IMR-90 (cell line): ENCODE measurements around the gene IQSEC1. TPM values are rescaled to one million over a fixed set of nuclear protein-coding genes. Genes with fewer than 3 reads are reported as not detected.

Experiments used
- ATAC-seq: fragments of 200-7000 bp; cut with Tn5 transposase; 2 replicates; pipeline ENCODE4 v1.9.1; 2020; ENCODE audit warnings: low read depth, mild to moderate bottlenecking, moderate library complexity
- BruUV-seq: library from RNA; stranded (reverse); fragments of 400-500 nt; replicated peaks from 2 replicates; lab custom pipeline; 2021; lab: Mats Ljungman, UMichigan
- CTCF ChIA-PET: fragments of 300-600 bp; formaldehyde crosslinking; extraction: SDS; loops from one replicate; lab custom pipeline; 2021; ENCODE audit warnings: antibody characterized with exemption; lab: Yijun Ruan, JAX
- POLR2A ChIA-PET: fragments of 300-600 bp; sonication (Branson Sonifier 250); formaldehyde crosslinking; loops from one replicate; lab custom pipeline; 2022; ENCODE audit warnings: antibody characterized with exemption; ENCODE audit not compliant: unreplicated experiment; lab: Charles Lee
- DNase-seq: peaks from one replicate; pipeline ENCODE4 v3.0.0; 2013
- H2AFZ ChIP-seq: replicated peaks from 2 replicates; pipeline ENCODE3; 2013; ENCODE audit warnings: low read length, mild to moderate bottlenecking; ENCODE audit not compliant: poor library complexity
- H2AK5ac ChIP-seq: 2 replicates; pipeline ENCODE4 v1.6.1; 2013; ENCODE audit warnings: low read depth, low read length, inconsistent platforms
- H2AK9ac ChIP-seq: replicated peaks from 2 replicates; pipeline ENCODE3; 2013; ENCODE audit warnings: mild to moderate bottlenecking, low read depth, low read length, moderate library complexity; ENCODE audit not compliant: poor library complexity
- H2BK120ac ChIP-seq: 2 replicates; pipeline ENCODE4 v1.6.1; 2013; ENCODE audit warnings: low read depth, low read length, inconsistent platforms
- H2BK15ac ChIP-seq: 3 replicates; pipeline ENCODE4 v1.6.1; 2013; ENCODE audit warnings: low read depth, low read length, inconsistent platforms
- H2BK20ac ChIP-seq: 2 replicates; pipeline ENCODE4 v1.6.1; 2013; ENCODE audit warnings: low read depth, mild to moderate bottlenecking, inconsistent platforms, low read length, moderate library complexity
- H2BK5ac ChIP-seq: 2 replicates; pipeline ENCODE4 v1.6.1; 2013; ENCODE audit warnings: mild to moderate bottlenecking, low read depth, low read length, inconsistent platforms; ENCODE audit not compliant: poor library complexity, severe bottlenecking
- H3K14ac ChIP-seq: replicated peaks from 2 replicates; pipeline ENCODE4 v1.6.1; 2013; ENCODE audit warnings: low read depth, low read length, inconsistent platforms
- H3K18ac ChIP-seq: 2 replicates; pipeline ENCODE4 v1.6.1; 2013; ENCODE audit warnings: low read depth, low read length, control low read depth
- H3K23ac ChIP-seq: 2 replicates; pipeline ENCODE4 v1.6.1; 2013; ENCODE audit warnings: low read depth, low read length, inconsistent platforms
- H3K27ac ChIP-seq: 2 replicates; pipeline ENCODE4 v1.5.1; 2013; ENCODE audit warnings: mild to moderate bottlenecking, control low read depth, low read length; ENCODE audit not compliant: insufficient read depth
- H3K27me3 ChIP-seq: 2 replicates; pipeline ENCODE4 v1.6.1; 2013; ENCODE audit warnings: low read length; ENCODE audit not compliant: control insufficient read depth, insufficient read depth
- H3K36me3 ChIP-seq: 2 replicates; pipeline ENCODE4 v1.6.1; 2013; ENCODE audit warnings: low read length, mixed read lengths; ENCODE audit not compliant: control insufficient read depth, insufficient read depth
- H3K4ac ChIP-seq: 2 replicates; pipeline ENCODE4 v1.6.1; 2013; ENCODE audit warnings: low read depth, low read length, inconsistent platforms
- H3K4me1 ChIP-seq: 2 replicates; pipeline ENCODE4 v1.6.1; 2013; ENCODE audit warnings: low read length, mixed read lengths; ENCODE audit not compliant: control insufficient read depth, insufficient read depth
- H3K4me2 ChIP-seq: 2 replicates; pipeline ENCODE4 v1.6.1; 2013; ENCODE audit warnings: low read depth, mild to moderate bottlenecking, control low read depth, low read length, moderate library complexity
- H3K4me3 ChIP-seq: 2 replicates; pipeline ENCODE4 v1.5.1; 2013; ENCODE audit warnings: low read depth, mild to moderate bottlenecking, control low read depth, low read length, moderate library complexity; ENCODE audit not compliant: insufficient read depth
- H3K56ac ChIP-seq: 2 replicates; pipeline ENCODE4 v1.6.1; 2013; ENCODE audit warnings: low read length, inconsistent platforms; ENCODE audit not compliant: insufficient read depth; ENCODE audit errors: extremely low read depth
- H3K79me1 ChIP-seq, 2 experiments: 2 replicates each; pipeline ENCODE4 v1.6.1; 2013; ENCODE audit warnings: low read length in 2 of 2, inconsistent platforms in 1 of 2, low read depth in 1 of 2
- H3K9ac ChIP-seq: 2 replicates; pipeline ENCODE4 v1.6.1; 2013; ENCODE audit warnings: low read depth, low read length, control low read depth
- H3K9me1 ChIP-seq: 2 replicates; pipeline ENCODE4 v1.6.1; 2013; ENCODE audit warnings: low read length, inconsistent platforms; ENCODE audit not compliant: insufficient read depth
- H3K9me3 ChIP-seq: 2 replicates; pipeline ENCODE4 v1.6.1; 2013; ENCODE audit warnings: low read length; ENCODE audit not compliant: control insufficient read depth, insufficient read depth
- H4K20me1 ChIP-seq: 2 replicates; pipeline ENCODE4 v1.6.1; 2013; ENCODE audit warnings: low read length, inconsistent platforms; ENCODE audit not compliant: insufficient read depth
- H4K5ac ChIP-seq: 2 replicates; pipeline ENCODE4 v1.6.1; 2013; ENCODE audit warnings: mild to moderate bottlenecking, low read depth, low read length, control low read depth
- H4K8ac ChIP-seq, 2 experiments: 2 replicates each; pipeline ENCODE4 v1.6.1; 2013; ENCODE audit warnings: low read depth in 2 of 2, low read length in 2 of 2, control low read depth in 1 of 2, inconsistent platforms in 1 of 2
- H4K91ac ChIP-seq: 2 replicates; pipeline ENCODE4 v1.6.1; 2013; ENCODE audit warnings: low read depth, low read length, inconsistent platforms; ENCODE audit not compliant: insufficient read depth
- BHLHE40 ChIP-seq: fragments of 150-350 bp; IDR thresholded peaks from 2 replicates; pipeline ENCODE4 v1.6.1; 2016; ENCODE audit warnings: mild to moderate bottlenecking, low read depth, low read length
- CEBPB ChIP-seq: IDR thresholded peaks from 2 replicates; pipeline ENCODE4 v1.6.1; 2012; ENCODE audit warnings: low read depth, low read length, improper control_type of control experiment
- CHD1 ChIP-seq: IDR thresholded peaks from 2 replicates; pipeline ENCODE4 v1.6.1; 2012; ENCODE audit warnings: low read depth, low read length, improper control_type of control experiment
- MAFK ChIP-seq: IDR thresholded peaks from 2 replicates; pipeline ENCODE4 v1.6.1; 2012; ENCODE audit warnings: low read depth, low read length, improper control_type of control experiment
- MXI1 ChIP-seq: IDR thresholded peaks from 2 replicates; pipeline ENCODE4 v1.6.1; 2012; ENCODE audit warnings: low read depth, mild to moderate bottlenecking, low read length, moderate library complexity, borderline replicate concordance
- NFE2L2 ChIP-seq: fragments of 150-350 bp; IDR thresholded peaks from 2 replicates; pipeline ENCODE4 v1.6.1; 2016; ENCODE audit warnings: low read depth, mild to moderate bottlenecking, low read length
- POLR2A ChIP-seq: IDR thresholded peaks from 2 replicates; pipeline ENCODE4 v1.6.1; 2012; ENCODE audit warnings: mild to moderate bottlenecking, low read depth, low read length
- RCOR1 ChIP-seq: IDR thresholded peaks from 2 replicates; pipeline ENCODE4 v1.6.1; 2012; ENCODE audit warnings: mild to moderate bottlenecking, low read length, improper control_type of control experiment; ENCODE audit not compliant: insufficient replicate concordance
- RFX5 ChIP-seq: IDR thresholded peaks from 2 replicates; pipeline ENCODE4 v1.8.0; 2012; ENCODE audit warnings: low read depth, mild to moderate bottlenecking, low read length, moderate library complexity
- SMC3 ChIP-seq: fragments of 150-350 bp; IDR thresholded peaks from 2 replicates; pipeline ENCODE4 v1.6.1; 2016; ENCODE audit warnings: low read depth, mild to moderate bottlenecking, antibody characterized with exemption, low read length, moderate library complexity
- WGBS, 2 experiments: methylation state at CpG; one replicate each; pipeline versions ENCODE4 v1.1.5 to v1.1.7; 2013; ENCODE audit warnings: missing lambda C conversion rate in 2 of 2; ENCODE audit not compliant: insufficient read length in 1 of 2; ENCODE audit errors: extremely low coverage in 2 of 2; 5-methylcytosine and 5-hydroxymethylcytosine counted together
- dilution Hi-C: fragments of 300-500 bp; cut with HindIII; formaldehyde crosslinking; loops from one replicate; pipeline ENCODE4 v1.14.3; 2018; ENCODE audit warnings: low sequenced_read_pairs; ENCODE audit not compliant: unreplicated experiment
- in situ Hi-C: fragments of 300-500 bp; cut with MboI; formaldehyde crosslinking; loops from 3 replicates; pipeline ENCODE4 v1.14.3; 2019; ENCODE audit warnings: low sequenced_read_pairs, inconsistent platforms, mixed read lengths
- intact Hi-C: fragments of 100-400 bp; cut with micrococcal nuclease; formaldehyde crosslinking; loops from 2 replicates; pipeline ENCODE4 v1.10.0; 2022
- polyA plus RNA-seq, 3 experiments: library from polyadenylated mRNA; depleted of rRNA; stranded (reverse); fragments of >200 nt; gene quantifications; 2 replicates each; pipeline ENCODE4 v1.2.3, GENCODE V29; 2012; ENCODE audit warnings: low replicate concordance in 1 of 3
- total RNA-seq: library from RNA; depleted of rRNA; stranded (reverse); fragments of >200 nt; gene quantifications from 2 replicates; pipeline ENCODE4 v1.2.3, GENCODE V29; 2012
- TF ChIP-seq, protein P1 (sequence below): fragments of 150-350 bp; IDR thresholded peaks from 2 replicates; pipeline ENCODE4 v1.6.1; 2016; ENCODE audit warnings: low read depth, mild to moderate bottlenecking, low read length, moderate library complexity, borderline replicate concordance
- TF ChIP-seq, protein P2 (sequence below): conservative IDR thresholded peaks from 2 replicates; pipeline ENCODE4 v1.5.1; 2012; ENCODE audit warnings: mild to moderate bottlenecking, low read depth, low read length, improper control_type of control experiment
- TF ChIP-seq, protein P3 (sequence below): fragments of 150-350 bp; IDR thresholded peaks from 2 replicates; pipeline ENCODE4 v1.6.1; 2017; ENCODE audit warnings: mild to moderate bottlenecking, antibody characterized with exemption, low read length, low read depth

IQSEC1 gene
- total and polyA plus RNA-seq, 2 of the 4 experiments (the other 2 are of a cell fraction) = 5.9 to 11.9 TPM

DNA sequence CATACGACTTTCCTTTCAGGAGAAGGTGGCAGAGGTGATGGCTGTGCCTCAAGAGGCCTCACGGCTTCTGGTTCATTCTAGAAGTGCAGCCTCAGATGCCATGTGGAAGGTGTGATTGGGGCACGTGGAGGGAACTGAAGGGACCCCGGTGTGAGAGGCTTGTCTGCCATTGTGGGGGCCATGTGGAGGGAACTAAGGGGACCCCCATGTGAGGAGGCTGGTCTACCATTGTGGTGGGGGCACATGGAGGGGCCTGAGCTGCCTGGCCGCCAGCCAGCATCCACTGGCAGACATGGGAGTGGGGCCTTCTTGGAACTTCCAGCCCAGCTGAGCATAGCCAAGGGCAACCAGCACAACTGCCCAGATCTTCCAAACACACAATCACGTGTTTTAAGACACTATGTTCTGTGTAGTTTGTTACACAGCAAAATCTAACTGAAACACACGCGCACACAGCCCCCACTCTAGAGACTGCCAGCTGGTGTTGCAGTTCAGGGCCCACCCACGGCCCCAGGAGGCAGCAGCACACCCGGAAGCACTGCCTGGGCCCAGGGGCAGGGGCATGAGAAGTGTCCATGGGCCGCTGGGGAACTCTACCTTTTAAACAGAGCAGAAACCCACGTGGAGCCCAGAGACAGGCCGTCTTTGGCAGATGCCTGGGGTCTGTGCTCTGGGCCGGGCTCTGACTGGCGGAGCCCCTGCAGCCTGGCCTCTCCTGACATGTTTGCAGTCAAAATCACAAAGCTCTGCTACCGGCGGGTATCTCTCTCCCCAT lies 66.8 kb downstream of the IQSEC1 start (continued):
- TF ChIP-seq POLR2A = no peak

DNA sequence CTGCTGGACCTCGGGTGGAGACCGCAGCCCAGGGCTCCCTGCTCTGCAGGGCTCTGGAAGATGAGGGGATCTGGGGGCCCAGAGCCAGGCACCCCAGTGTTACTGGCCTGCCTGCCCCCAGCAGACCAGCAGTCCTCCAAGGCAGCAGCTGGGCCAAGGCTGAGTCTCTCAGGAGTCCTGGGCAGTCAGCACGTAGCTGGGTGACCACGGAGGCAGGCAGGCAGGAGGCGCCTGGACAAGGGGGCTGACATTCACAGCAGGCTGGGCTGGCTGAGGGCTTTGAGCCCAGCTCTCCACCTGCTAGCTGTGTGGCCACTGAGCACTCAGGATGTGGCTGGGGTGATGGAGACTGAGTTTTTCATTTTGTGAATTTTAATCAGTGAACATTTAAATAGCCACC lies 67.9 kb downstream of the IQSEC1 start:
- dilution Hi-C loops = no loop called here
- ChIA-PET CTCF (interaction anchor here (2.0 kb wide), 1 partner anchor 9 kb away, joined by 8 read pairs; no protein-coding TSS in a partner anchor), POLR2A (no interaction called here)
- DNase-seq = no peak
- Histone ChIP-seq H3K23ac (no peak overlapping the region), H4K20me1 (no peaks in the 10 kb centered on the region), H2BK20ac (no peak overlapping the region), H3K27ac (no peak overlapping the region), H3K27me3 (peaks cover 21% of the 10 kb centered on the region), H2AK9ac (no peak overlapping the region), H3K9me3 (no peaks in the 10 kb centered on the region), H3K4me1 (no peaks in the 10 kb centered on the region; the same call in 1 of the 2 replicates), H3K56ac (no peak overlapping the region), H2BK15ac (no peak overlapping the region), H4K5ac (no peak overlapping the region), H4K8ac (no peak overlapping the region), H3K9me1 (no peaks in the 10 kb centered on the region), H4K91ac (no peak overlapping the region), H3K4me2 (no peak overlapping the region), H2BK5ac (no peak overlapping the region), H3K36me3 (no peaks in the 10 kb centered on the region), H2AK5ac (no peak overlapping the region), H2BK120ac (no peak overlapping the region), H2AFZ (no peak overlapping the region), H3K18ac (no peak overlapping the region), H3K9ac (no peak overlapping the region), H3K14ac (no peak overlapping the region), H3K4me3 (no peak overlapping the region), H3K79me1 (no peaks in the 10 kb centered on the region), H3K4ac (no peak overlapping the region)
- no peak for ATAC-seq
- intact Hi-C loops = no loop called here
- no CpG with 5 or more reads among the region's 5 CpGs for WGBS, 2 experiments
- BruUV-seq = no TSS peak
- in situ Hi-C loops = no loop called here
- TF ChIP-seq RFX5 = no peak
- TF ChIP-seq NFE2L2 = no peak
- TF ChIP-seq RCOR1 = no peak
- TF ChIP-seq SMC3 = no peak
- TF ChIP-seq, protein P1, sequence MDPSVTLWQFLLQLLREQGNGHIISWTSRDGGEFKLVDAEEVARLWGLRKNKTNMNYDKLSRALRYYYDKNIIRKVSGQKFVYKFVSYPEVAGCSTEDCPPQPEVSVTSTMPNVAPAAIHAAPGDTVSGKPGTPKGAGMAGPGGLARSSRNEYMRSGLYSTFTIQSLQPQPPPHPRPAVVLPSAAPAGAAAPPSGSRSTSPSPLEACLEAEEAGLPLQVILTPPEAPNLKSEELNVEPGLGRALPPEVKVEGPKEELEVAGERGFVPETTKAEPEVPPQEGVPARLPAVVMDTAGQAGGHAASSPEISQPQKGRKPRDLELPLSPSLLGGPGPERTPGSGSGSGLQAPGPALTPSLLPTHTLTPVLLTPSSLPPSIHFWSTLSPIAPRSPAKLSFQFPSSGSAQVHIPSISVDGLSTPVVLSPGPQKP = no peak
- no peak for TF ChIP-seq MXI1
- TF ChIP-seq, protein P2, sequence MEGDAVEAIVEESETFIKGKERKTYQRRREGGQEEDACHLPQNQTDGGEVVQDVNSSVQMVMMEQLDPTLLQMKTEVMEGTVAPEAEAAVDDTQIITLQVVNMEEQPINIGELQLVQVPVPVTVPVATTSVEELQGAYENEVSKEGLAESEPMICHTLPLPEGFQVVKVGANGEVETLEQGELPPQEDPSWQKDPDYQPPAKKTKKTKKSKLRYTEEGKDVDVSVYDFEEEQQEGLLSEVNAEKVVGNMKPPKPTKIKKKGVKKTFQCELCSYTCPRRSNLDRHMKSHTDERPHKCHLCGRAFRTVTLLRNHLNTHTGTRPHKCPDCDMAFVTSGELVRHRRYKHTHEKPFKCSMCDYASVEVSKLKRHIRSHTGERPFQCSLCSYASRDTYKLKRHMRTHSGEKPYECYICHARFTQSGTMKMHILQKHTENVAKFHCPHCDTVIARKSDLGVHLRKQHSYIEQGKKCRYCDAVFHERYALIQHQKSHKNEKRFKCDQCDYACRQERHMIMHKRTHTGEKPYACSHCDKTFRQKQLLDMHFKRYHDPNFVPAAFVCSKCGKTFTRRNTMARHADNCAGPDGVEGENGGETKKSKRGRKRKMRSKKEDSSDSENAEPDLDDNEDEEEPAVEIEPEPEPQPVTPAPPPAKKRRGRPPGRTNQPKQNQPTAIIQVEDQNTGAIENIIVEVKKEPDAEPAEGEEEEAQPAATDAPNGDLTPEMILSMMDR = no peak
- no peak for TF ChIP-seq CHD1
- TF ChIP-seq CEBPB = no peak
- no peak for TF ChIP-seq MAFK
- TF ChIP-seq POLR2A = no peak
- TF ChIP-seq BHLHE40 = no peak
- TF ChIP-seq, protein P3, sequence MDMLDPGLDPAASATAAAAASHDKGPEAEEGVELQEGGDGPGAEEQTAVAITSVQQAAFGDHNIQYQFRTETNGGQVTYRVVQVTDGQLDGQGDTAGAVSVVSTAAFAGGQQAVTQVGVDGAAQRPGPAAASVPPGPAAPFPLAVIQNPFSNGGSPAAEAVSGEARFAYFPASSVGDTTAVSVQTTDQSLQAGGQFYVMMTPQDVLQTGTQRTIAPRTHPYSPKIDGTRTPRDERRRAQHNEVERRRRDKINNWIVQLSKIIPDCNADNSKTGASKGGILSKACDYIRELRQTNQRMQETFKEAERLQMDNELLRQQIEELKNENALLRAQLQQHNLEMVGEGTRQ = no peak
